ENCODE measurements around the gene PRR5.

DNA sequence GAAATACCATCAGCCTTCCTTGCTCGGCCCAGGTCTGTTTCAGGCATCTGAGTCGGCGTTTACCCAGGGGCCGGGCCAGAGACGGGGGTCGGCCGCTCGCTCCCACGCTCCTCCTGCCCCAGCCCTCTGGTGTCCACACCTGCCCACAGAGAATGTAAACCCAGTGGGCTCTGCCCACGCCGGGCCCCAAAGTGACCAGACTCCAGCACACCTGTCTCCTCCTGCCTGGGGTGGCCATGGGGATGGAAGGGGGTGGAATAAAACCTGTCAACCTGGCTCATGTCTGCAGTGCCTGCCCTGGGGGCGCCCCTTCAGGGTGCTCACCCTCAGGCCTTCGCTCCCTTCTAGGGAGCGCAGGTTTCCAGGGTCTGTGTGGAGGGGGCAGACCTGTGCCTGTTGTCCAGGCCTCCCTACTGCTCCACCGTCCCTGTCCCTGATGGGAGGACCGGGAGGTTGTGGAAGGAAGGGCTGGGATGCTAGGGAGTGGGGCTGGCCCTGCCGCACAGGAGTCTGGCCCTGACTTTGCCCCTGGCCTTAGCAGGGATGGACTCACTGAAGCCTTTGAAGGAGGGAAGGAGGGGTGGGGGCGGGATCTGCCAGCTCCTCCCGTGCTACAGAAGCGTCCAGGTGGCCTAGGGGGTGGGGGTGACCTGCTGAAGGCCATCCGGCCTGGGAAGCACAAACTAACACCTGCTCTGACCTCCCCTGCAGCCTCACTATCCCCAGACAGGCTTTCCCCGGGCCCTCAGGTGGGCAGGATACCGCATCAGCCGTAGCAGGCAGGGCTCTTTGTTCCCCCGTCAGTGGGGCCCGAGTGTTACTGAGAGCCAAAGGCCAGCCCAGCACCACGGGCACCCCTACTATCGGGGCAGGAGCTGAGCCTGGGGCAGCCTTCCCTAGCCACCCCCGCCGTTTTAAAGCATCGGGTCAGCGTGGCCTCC lies 35.7 kb downstream of the PRR5 start:
- TF ChIP-seq POLR2A (IDR thresholded peaks at IDR 0.05; ENCODE audit: low read depth, low read length) (no peak), SPI1 (IDR thresholded peaks at IDR 0.05; ENCODE audit: low read depth, low read length) (no peak)

Data from GM12891 (cell line).